HG02759 (cell line): ENCODE measurements around the gene CPPED1.

ENCODE experiments used
- ATAC-seq: cut with Tn5 transposase; IDR thresholded peaks from one replicate; pipeline ENCODE4 v1.9.1; 2021; ENCODE audit warnings: mild to moderate bottlenecking, moderate library complexity; ENCODE audit not compliant: unreplicated experiment

Gene CPPED1

DNA sequence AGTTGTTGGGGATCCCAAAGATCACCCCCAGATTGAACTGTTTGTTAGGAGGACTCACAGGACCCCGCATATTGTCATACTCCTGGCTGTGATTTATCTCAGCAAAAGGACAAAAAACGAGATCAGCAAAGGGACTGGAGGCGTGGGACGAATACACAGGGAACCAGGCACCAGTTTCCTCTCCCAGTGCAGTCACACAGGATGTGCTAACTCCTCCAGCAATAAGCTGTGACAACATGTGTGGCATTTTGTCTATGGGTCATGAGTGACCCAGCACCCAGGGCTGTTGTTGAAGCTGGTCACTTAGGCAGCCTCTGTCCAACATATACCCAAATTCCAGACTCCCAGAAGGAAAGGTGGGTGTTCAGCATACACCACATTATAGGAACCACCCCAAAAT is 60.9 kb downstream of the CPPED1 start:
- no peak for ATAC-seq

DNA sequence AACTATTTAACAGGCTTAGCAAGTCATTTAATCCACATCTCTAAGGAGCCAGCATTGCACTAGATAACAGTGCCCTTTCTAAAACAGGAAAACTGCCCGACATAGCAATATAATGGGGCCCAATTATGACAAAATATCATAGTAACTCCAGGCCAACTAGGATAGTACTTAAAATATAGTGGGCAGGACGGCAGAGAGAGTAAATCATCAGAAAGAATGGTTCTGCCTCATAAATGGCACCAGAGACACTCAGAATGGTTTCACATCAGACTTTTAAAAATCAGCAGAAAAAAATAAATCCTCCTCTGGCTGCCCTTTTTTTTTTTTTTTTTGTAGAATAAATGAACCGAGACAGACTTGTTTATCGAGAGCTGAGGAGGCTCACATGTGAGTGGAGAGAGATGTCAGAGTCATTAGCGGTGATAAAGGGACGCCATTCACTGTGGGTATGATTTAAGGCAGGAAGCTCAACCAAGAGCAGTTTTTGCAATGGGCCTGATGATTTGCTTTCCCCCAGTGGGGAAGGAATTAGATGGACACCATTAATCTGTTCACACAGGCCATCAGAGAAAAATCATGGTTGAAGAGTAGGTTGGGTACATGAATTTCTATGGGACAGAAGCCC is 62.6 kb downstream of the CPPED1 start:
- ATAC-seq: no peak

DNA sequence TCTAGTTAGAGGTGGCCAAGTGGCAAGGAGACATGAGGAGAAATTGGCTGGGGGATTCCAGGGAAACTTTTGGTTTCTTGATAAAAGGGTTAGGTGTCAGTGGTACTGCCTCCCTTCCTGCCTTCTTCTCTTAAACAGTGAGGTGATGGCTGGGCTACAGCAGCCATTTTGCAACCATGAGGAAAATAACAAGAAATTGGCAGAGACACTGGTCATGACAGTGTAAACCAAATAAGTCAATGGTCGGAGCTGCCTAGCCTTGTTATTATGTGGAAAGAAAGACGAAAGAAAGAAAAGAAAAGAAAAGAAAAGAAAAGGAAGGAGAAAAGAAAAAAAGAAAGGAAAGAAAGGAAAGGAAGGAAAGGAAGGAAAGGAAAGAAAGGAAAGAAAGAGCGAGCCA is 63.9 kb downstream of the CPPED1 start:
- no peak for ATAC-seq

DNA sequence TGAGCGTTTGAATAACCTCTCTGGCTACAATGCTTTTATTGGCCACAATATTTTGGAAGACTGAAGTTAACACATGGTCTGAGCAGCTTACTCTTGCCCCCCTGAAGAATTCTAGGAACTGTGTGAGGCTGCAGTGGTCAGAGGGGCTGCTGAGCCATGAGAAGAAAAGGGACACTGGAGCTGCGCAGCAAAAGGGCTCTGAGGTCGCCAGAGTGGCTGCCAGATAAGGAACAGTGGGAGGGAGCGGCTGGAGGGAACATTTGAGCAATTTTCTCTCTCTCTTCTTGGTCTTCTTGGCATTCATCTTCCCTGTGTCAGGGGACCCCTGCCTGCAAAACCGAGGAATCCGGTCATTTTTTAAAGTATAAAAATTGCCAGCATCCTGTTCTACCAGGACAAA is 66.1 kb downstream of the CPPED1 start:
- no peak for ATAC-seq

DNA sequence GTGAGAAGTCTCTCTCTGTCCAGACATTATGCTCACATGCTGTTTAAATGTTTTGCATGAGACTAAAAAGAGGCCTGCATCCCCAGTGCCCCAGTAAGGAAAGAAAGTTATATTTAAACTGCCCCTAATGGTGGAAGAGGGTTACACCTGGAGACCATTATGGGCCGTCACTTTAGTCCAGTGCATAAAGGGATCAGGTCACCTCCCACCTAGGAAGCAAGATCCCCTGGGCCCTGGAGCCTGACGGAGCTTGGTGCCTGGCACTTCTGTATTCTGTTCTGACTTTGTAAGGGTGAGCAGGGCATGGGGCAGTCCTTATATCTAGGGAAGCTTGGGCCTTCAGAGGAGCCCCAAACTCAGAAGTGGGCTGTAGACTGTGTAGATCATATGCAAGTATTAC is 67.9 kb downstream of the CPPED1 start:
- no peak for ATAC-seq

DNA sequence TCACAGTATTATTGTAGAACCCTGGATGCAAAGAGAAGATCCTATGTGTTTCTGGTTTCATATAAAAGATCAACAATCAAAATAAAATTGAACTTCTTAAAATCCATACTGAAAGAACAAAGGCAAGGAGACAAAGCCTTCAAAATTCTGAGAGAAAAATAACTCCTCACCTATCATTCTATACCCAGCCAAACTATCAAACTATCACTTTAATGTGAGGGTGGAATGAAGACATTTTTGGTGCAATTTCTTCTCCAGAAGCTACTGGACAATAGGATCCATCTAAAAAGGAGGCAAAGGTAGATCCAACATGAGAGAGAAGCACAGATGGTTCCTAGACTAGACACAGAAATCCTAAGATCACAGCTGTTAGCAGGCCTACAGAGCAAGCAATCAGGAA is 71.1 kb downstream of the CPPED1 start:
- ATAC-seq: no peak

DNA sequence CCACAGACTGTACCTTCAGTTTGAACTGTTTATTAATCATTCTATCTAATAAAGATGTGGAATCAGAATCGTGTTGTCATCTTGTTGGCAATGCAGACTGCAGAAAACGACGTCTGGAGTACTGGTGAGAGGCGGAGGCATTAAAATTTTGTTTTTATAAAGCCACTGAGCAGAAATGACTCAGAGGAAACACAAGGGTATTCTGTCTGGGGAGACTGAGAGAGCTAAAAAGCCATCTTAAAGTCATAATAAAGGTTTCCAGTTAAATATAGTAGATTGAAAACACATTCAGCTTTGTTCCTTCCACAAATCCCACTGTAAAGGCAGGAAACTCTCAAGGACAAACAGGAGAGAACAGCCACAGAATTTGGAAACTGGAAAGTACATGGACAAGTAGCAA is 74.2 kb downstream of the CPPED1 start:
- no peak for ATAC-seq

DNA sequence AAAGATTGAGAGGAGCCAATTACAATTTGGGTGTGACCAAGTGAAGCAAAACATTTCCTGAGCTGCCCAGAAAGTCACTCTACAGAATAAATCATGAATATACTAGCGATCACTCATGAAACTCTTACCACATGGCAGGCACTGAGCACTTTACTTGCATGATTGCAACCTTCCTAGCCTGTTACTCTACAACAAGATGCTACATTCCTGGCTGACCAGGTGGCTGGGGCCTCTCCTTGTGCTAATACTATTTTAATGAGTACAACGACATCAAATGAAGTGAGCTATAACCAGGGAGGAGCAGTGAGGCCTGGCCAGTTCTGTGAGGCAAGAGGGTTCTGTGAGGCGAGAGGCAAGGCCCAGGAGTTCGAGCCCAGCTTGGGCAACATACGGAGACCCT is 75.2 kb downstream of the CPPED1 start:
- ATAC-seq: no peak

DNA sequence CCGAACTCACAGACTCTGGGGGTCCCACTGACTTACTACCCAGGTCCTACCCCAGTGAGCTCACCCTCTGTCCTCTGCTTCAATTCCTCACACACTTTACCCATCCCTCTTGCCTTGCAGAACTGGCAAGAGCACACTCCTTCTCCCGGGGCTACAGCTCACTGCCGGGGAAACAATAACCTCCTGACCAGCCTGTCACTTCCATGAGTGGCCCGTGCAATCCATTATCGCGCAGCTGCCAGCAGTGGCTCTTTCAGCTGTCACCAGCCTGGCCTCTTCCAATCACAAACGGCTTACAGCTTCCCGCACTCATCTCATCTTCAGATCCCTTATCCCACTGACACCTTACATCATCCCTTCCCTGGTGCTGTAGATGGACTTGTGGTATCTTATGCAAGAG is 79.5 kb downstream of the CPPED1 start:
- ATAC-seq: no peak

DNA sequence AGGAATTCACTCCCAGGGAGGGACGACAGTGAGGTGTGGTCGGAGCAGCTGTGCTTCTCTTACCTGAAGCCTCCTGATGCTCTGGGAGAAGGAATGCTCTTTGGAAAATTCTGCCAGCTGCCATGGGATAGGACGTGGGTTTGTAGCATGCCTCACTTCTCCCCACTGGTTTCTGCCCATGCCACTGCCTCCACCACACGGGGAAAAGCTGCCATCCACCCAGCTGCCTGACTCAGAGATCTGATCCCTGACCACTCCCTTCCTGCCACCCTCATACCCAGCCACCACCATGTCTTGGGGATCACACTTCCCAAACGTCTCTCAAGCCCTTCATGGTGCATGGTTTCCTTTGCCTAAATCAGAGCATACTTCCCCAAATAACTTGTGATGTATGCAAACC is 80.0 kb downstream of the CPPED1 start:
- ATAC-seq: no peak

DNA sequence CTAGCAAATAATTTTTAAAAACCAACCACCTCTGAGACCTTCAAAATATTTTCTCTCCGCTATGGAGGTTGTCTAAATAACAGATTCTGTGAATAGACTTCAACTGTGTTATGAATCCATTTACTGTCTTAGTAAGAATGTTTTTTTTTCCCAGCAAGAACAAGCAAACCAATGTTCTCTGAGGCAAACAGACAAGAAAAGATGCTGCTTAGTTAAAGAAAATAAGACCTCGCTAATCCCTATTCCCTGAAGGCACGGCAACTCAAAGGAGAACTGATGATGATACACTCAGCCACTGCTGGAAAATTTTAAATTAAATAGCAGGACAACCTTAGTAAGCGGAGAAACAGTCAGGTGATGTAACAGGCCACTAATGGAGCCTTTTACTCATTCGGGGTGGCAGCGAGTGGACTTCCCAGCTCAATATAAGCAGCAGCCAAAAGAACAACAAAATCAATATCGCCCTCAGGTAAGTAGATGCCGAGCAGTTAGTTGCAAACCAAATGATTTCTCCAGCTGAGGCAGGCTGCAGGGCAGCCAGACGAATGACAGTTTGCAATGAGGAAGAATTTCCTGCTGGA is 81.8 kb downstream of the CPPED1 start:
- ATAC-seq: no peak

DNA sequence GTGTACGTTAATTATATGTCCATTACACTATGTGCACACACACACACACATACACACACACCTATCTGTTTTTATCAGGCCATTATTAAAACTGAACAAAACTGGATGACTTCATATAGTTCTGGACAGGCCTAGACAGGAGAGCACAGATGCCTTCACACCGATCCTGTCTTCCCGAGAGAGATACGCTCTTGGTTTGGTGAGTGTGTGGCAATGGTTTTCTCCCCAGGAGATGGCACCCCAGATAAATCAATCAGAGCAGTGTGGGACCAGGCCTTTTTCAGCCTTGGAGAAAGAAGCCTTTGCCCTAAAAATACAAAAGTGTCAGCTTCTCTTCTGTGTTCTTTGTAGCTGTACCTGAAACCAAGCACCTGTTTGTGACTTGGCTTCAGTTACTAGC is 83.7 kb downstream of the CPPED1 start:
- no peak for ATAC-seq

DNA sequence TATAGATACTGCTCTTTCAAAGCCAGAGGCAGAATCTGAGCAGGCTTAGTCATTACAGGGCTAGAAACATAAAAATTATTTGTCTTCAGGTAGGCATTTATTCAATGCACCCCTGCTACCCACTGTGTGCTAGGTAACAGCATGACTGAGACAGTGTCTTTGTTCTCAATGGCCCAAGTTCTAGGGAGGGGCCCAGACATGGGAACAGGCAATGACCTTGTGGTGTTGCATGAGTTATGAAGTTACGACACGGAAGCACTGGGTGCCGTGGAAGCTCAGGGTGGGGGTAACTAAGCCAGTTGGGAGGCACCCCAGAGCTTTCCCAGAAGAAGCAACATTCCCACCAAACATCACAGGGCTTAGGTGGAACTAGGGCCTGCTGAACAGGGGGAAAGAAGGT is 87.0 kb downstream of the CPPED1 start:
- ATAC-seq: no peak

DNA sequence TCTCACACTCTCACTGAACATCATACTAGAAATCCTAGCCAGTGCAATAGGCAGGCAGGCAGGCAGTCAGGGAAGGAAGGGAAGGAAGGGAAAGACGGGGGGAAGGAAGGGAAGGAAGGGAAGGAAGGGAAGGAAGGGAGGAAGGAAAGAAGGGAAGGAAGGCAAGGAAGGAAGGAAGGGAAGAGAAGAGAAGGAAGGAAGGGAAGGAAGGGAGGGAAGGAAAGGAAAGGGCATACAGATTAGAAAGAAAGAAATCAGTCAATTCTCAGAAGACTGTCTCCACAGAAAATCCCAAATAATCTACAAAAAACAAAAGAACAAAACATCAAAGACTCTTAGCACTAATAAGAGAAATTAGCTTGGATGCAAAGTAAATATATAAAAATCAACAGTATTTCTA is 93.9 kb downstream of the CPPED1 start:
- ATAC-seq: no peak

DNA sequence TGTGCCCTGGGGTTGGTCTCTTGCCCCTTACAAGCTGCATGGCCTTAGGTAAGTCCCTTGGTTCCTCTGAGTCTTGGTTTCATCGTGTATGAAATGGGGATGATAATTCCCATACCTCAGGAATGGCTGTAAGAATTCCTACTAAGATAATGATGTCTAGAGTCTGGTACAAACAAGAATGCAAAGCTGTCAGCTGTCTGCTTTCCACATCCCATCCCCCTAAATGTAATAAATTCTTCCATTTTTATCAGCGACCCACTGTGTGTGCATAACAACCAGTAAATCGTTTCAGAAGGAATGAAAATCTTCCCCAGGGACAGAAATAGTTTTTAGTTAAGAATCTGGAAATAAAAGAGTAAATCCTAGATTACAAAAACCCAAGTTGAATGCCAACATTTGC is 95.4 kb downstream of the CPPED1 start:
- no peak for ATAC-seq

DNA sequence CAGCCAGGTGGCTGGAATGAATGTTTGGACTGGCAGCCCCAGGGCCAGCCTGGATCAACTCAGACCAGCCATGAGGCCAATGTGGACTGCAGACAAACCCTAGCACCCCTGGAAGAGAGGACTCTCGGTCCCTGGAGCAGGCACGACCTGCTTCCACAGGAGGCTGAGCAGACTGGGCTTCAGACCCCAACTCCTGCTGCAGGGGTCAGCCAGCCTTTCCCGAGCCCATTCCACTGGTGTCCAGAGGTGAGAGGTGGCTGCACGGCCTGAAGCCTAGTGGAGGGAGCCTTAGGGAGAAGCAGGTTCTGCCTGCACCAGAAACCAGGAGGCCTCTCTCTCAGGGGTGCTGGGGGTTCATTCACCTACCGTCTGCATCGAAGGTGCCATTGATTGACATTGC is 97.1 kb downstream of the CPPED1 start:
- no peak for ATAC-seq

DNA sequence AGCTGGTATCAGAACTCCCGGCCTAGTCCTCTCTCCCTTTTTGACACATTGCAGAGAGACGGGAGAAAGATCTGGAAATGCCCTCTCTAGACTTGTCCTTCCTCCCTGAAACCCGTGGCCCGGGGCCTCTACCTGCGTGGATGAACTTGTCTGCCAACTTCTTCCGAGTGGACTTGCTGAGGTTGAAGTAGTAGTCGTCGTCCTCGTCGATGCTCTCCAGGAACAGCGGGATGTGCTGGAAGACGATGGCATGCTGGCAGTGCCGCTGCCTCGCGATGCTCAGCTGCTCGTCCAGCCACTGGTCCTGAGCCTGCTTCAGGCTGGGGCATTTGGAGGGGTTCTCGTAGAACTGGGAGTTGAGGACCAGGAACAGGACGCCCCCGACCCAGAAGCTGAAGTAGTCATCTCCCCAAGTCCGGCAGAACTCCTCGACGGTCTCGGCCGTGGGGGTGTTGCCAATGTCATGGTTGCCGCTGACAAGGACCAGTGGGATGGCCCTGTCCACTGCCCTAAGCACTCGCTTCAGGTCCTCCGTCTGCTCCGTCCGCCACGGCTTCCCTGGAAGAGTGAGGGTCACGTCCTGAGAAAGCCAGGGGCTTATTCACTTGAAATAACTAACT is 99.1 kb downstream of the CPPED1 start:
- ATAC-seq: no peak

DNA sequence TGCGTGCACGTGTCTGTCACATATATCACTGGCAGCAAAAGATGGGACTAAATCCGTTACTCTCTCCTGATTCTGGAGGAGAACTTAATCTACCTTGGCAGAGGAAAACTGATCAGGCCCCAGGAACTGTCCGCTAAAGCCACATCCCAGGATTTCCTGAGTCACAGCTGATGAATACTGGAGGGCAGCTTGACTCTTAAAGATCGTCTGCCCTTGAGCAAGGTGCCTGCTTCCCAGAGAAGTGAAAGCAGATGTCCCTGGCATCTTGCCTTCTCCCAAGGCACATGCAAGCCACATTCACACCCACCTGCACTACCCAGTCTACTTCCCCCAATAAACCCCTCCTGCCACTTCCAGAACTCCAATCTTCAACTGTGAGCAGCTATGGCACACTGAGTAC is 99.8 kb downstream of the CPPED1 start:
- ATAC-seq: no peak

DNA sequence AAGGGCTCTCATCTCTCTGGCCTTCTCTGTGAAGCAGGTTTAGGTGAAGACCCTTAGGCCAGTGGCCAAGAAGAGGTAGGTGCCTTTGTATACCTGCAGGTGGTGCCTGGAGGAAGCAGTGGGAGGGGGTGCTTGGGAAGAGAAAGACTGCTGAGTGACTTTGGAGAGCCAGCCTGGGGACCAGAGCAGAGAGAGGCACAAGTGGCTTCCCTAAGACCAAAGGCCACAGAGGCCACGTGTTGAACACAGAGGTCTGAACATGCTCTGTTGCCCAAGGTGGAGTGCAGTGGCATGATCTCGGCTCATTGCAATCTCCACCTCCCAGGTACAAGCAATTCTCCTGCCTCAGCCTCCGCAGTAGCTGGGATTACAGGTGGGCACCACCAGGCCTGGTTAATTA is 103.5 kb downstream of the CPPED1 start:
- no peak for ATAC-seq

DNA sequence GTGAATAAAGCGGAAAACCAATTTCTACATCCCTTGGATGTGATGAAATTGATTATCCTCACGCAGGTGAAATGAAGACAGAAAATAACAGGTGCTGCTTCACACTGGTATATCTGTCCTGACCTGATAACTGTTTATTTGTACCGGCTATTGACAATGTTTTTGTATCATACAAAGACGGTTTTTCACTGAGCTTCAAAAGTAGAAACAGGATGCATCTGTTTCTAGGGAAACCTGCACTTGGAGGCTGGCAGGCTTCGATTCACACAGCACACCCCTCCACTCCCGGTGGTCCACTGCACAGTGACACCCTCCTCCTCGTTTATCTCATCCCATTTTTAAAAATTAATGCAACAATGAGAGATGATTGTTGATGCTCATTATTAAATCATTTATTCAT is 104.5 kb downstream of the CPPED1 start:
- ATAC-seq: no peak

DNA sequence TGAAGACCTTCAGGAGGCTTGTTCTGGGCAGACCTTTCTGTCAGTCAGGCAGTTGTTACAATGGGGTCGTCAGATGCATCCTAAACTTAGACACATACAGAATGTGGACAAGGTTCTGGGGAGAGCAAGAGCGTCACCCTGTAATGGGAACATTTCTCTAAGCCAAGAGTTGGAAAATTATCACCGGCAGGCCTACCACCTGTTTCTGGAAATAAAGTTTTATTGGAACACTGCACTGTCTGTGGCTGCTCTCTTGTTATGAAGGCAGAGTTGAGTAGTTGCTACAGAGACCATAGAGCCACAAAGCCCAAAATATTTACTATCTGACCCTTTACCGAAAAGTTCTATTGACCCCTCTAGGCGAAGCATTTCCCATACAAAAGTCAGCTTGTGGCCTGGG is 106.2 kb downstream of the CPPED1 start:
- no peak for ATAC-seq

DNA sequence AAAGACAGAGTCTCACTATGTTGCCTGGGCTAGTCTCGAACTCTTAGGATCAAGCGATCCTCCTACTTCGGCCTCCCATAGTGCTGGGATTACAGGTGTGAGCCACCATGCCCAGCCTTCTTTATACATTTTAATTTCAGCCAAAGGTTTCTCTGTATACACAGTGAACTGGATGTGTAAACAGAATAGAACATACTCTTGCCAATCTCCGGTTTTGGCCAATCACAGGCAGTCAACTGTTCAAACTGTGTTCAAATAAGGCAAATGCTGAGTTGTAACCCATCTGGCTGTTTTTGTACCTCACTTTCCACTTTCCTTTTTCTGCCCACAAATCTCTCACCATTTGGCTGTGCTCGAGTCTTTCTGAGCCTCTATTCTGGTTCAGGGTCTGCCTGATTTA is 108.2 kb downstream of the CPPED1 start:
- ATAC-seq: no peak

DNA sequence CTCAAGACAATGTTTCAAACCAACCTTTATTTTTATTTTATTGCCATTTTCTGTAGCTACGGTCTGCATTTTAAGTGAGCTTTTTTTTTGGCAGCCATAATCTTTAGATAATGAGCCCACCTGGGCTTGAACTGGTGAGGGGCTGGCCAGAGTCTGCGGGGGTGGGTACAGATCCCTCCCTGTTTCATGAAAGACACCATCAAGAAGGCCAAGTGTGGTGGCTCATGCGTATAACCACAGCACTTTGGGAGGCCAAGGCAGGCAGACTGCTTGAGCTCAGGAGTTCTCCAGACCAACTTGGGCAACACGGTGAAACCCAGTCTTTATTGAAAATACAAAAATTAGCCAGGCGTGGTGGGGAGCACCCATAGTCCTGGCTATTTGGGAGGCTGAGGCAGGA is 113.7 kb downstream of the CPPED1 start:
- ATAC-seq: no peak
